H9 (cell line): ENCODE measurements around the gene GRIP1. TPM values are rescaled to one million over a fixed set of nuclear protein-coding genes. Genes with fewer than 3 reads are reported as not detected.

Experiments
- DNase-seq: peaks from one replicate; pipeline ENCODE4 v3.0.0-alpha.2; 2017
- H2AFZ ChIP-seq: one replicate; pipeline ENCODE4 v1.6.1; 2013; ENCODE audit warnings: mild to moderate bottlenecking, low read length, control low read depth, moderate library complexity
- H2AK5ac ChIP-seq: 2 replicates; pipeline ENCODE4 v1.6.1; 2013; ENCODE audit warnings: low read length, control low read depth, mixed read lengths; ENCODE audit not compliant: insufficient read length
- H2BK120ac ChIP-seq: one replicate; pipeline ENCODE4 v1.6.1; 2013; ENCODE audit warnings: low read depth, mild to moderate bottlenecking, low read length, control low read depth, inconsistent platforms; ENCODE audit not compliant: poor library complexity, severe bottlenecking
- H2BK12ac ChIP-seq: 2 replicates; pipeline ENCODE4 v1.6.1; 2013; ENCODE audit warnings: low read length, control low read depth, mixed read lengths, low read depth; ENCODE audit not compliant: insufficient read length
- H2BK15ac ChIP-seq: 2 replicates; pipeline ENCODE4 v1.6.1; 2013; ENCODE audit warnings: low read depth, low read length, control low read depth
- H2BK20ac ChIP-seq: one replicate; pipeline ENCODE4 v1.6.1; 2013; ENCODE audit warnings: low read depth, mild to moderate bottlenecking, low read length, control low read depth, inconsistent platforms; ENCODE audit not compliant: poor library complexity, severe bottlenecking
- H2BK5ac ChIP-seq: 2 replicates; pipeline ENCODE4 v1.6.1; 2013; ENCODE audit warnings: low read length, control low read depth, mixed read lengths; ENCODE audit not compliant: insufficient read length
- H3K14ac ChIP-seq: 2 replicates; pipeline ENCODE4 v1.6.1; 2013; ENCODE audit warnings: low read length, control low read depth; ENCODE audit not compliant: insufficient read depth
- H3K18ac ChIP-seq: 2 replicates; pipeline ENCODE4 v1.6.1; 2013; ENCODE audit warnings: low read depth, mild to moderate bottlenecking, mixed read lengths, low read length, control low read depth; ENCODE audit not compliant: insufficient read length
- H3K23ac ChIP-seq: 2 replicates; pipeline ENCODE4 v1.6.1; 2013; ENCODE audit warnings: low read length, control low read depth, mixed read lengths, low read depth; ENCODE audit not compliant: insufficient read length
- H3K23me2 ChIP-seq: 2 replicates; pipeline ENCODE4 v1.6.1; 2013; ENCODE audit warnings: low read depth, mild to moderate bottlenecking, mixed read lengths, low read length, control low read depth; ENCODE audit not compliant: insufficient read length, poor library complexity, severe bottlenecking
- H3K27ac ChIP-seq: 2 replicates; pipeline ENCODE4 v1.5.1; 2013; ENCODE audit warnings: low read length, control low read depth, mixed read lengths, low read depth; ENCODE audit not compliant: insufficient read length
- H3K27me3 ChIP-seq: 2 replicates; pipeline ENCODE4 v1.6.1; 2013; ENCODE audit warnings: low read length, control low read depth, inconsistent platforms; ENCODE audit not compliant: insufficient read depth
- H3K4ac ChIP-seq: 2 replicates; pipeline ENCODE4 v1.6.1; 2013; ENCODE audit warnings: low read depth, mild to moderate bottlenecking, control low read depth, inconsistent platforms, low read length, moderate library complexity
- H3K4me1 ChIP-seq: 2 replicates; pipeline ENCODE4 v1.6.1; 2013; ENCODE audit warnings: low read length, control low read depth, inconsistent platforms; ENCODE audit not compliant: insufficient read depth
- H3K4me2 ChIP-seq: 2 replicates; pipeline ENCODE4 v1.6.1; 2013; ENCODE audit warnings: low read length, control low read depth, mixed read lengths; ENCODE audit not compliant: insufficient read length, insufficient read depth
- H3K56ac ChIP-seq: 2 replicates; pipeline ENCODE4 v1.6.1; 2013; ENCODE audit warnings: low read depth, mild to moderate bottlenecking, mixed read lengths, low read length, control low read depth; ENCODE audit not compliant: insufficient read length
- H3K79me1 ChIP-seq: 2 replicates; pipeline ENCODE4 v1.6.1; 2013; ENCODE audit warnings: low read depth, mild to moderate bottlenecking, moderate library complexity, low read length, control low read depth, inconsistent platforms; ENCODE audit not compliant: insufficient read depth, poor library complexity, severe bottlenecking
- H3K79me2 ChIP-seq: 2 replicates; pipeline ENCODE4 v1.6.1; 2013; ENCODE audit warnings: low read length, control low read depth, inconsistent platforms; ENCODE audit not compliant: insufficient read depth
- H3K9ac ChIP-seq: 2 replicates; pipeline ENCODE4 v1.6.1; 2013; ENCODE audit warnings: low read length, control low read depth, mixed read lengths; ENCODE audit not compliant: insufficient read length; ENCODE audit errors: extremely low read depth
- H3K9me3 ChIP-seq: one replicate; pipeline ENCODE4 v1.6.1; 2013; ENCODE audit warnings: low read depth, low read length, inconsistent platforms; ENCODE audit not compliant: control insufficient read depth
- H3T11ph ChIP-seq: one replicate; pipeline ENCODE4 v1.6.1; 2013; ENCODE audit warnings: mild to moderate bottlenecking, low read length, control low read depth, inconsistent platforms
- H4K20me1 ChIP-seq: one replicate; pipeline ENCODE4 v1.6.1; 2013; ENCODE audit not compliant: control insufficient read depth, insufficient read length, insufficient read depth
- H4K5ac ChIP-seq: 2 replicates; pipeline ENCODE4 v1.6.1; 2013; ENCODE audit warnings: low read depth, mild to moderate bottlenecking, mixed read lengths, low read length, control low read depth; ENCODE audit not compliant: insufficient read length
- H4K8ac ChIP-seq: replicated peaks from 2 replicates; pipeline ENCODE4 v1.6.1; 2013; ENCODE audit warnings: low read length, control low read depth, mixed read lengths, low read depth; ENCODE audit not compliant: insufficient read length
- H4K91ac ChIP-seq: 2 replicates; pipeline ENCODE4 v1.6.1; 2013; ENCODE audit warnings: low read depth, mild to moderate bottlenecking, moderate library complexity, mixed read lengths, low read length, control low read depth; ENCODE audit not compliant: insufficient read length
- H3K27ac Mint-ChIP-seq, 3 experiments: 2 replicates in 2 of 3; 3 replicates in 1 of 3; pipeline ENCODE4 v1.8.0; 2020 to 2021; ENCODE audit warnings: mixed read lengths in 3 of 3, mild to moderate bottlenecking in 1 of 3, moderate library complexity in 1 of 3
- H3K27me3 Mint-ChIP-seq: 2 replicates; pipeline ENCODE4 v1.8.0; 2021; ENCODE audit warnings: low read depth, mild to moderate bottlenecking, moderate library complexity, mixed read lengths
- H3K36me3 Mint-ChIP-seq, 3 experiments: 2 replicates in 2 of 3; 3 replicates in 1 of 3; pipeline ENCODE4 v1.8.0; 2020 to 2021; ENCODE audit warnings: low read depth in 3 of 3, mixed read lengths in 3 of 3; ENCODE audit not compliant: insufficient read depth in 1 of 3
- H3K4me1 Mint-ChIP-seq, 2 experiments: 2 replicates each; pipeline ENCODE4 v1.8.0; 2020; ENCODE audit warnings: mixed read lengths in 2 of 2
- H3K4me3 Mint-ChIP-seq, 2 experiments: 2 replicates in 1 of 2; 3 replicates in 1 of 2; pipeline ENCODE4 v1.8.0; 2020 to 2021; ENCODE audit warnings: mild to moderate bottlenecking in 2 of 2, mixed read lengths in 2 of 2, moderate library complexity in 1 of 2
- H3K9me3 Mint-ChIP-seq, 2 experiments: 2 replicates in 1 of 2; 3 replicates in 1 of 2; pipeline ENCODE4 v1.8.0; 2020; ENCODE audit warnings: mild to moderate bottlenecking in 2 of 2, mixed read lengths in 2 of 2, moderate library complexity in 1 of 2
- WGBS: extraction: QIAGEN DNeasy Blood & Tissue Kit; methylation state at CpG from one replicate; pipeline ENCODE4 v1.1.7; 2013; ENCODE audit warnings: missing lambda C conversion rate, low lambda C conversion rate, mixed read lengths; ENCODE audit not compliant: insufficient read length; ENCODE audit errors: extremely low coverage; 5-methylcytosine and 5-hydroxymethylcytosine counted together
- total RNA-seq: library from RNA; stranded (reverse); gene quantifications from 2 replicates; pipeline ENCODE4 v1.2.1, GENCODE V29; 2021
- TF ChIP-seq, protein P1 (sequence below): fragments of 200-600 bp; sonication (generic); conservative IDR thresholded peaks from 3 replicates; pipeline ENCODE4 v1.8.0; 2021; ENCODE audit warnings: antibody characterized with exemption, mild to moderate bottlenecking

The GRIP1 gene
- total RNA-seq, 1 experiment from 2014 or later: 19.5 TPM

DNA sequence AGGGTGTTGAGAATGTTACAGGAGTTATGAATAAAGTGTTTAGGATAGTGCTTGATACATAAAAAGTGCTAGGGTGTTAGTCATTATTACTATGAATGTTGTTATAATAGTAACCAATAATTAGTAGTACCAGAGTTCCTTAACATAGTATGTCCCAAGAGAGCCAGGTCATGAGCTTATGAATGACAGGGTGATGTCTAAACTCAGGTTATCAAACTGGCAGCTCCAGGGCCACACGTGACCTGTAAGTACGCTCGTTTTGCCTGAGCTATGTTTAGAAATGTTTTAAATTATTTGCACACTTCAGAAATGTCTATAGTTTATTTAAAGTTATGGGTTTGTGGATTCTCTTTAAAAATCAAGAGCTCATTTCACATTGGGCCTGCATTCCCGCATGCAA lies 14.1 kb upstream of the GRIP1 start:
- Histone ChIP-seq H3K18ac (no peak overlapping the region), H3K4ac (no peak overlapping the region), H3K27me3 (no peaks in the 10 kb centered on the region), H2AK5ac (no peak overlapping the region), H3T11ph (no peak overlapping the region), H3K4me2 (no peak overlapping the region), H3K4me1 (peaks cover under 1% of the 10 kb centered on the region; the same call in 1 of the 2 replicates), H2BK12ac (no peak overlapping the region), H3K14ac (no peak overlapping the region), H2BK15ac (no peak overlapping the region), H3K23ac (no peak overlapping the region), H4K5ac (no peak overlapping the region), H3K79me1 (no peaks in the 10 kb centered on the region), H4K20me1 (no peaks in the 10 kb centered on the region), H2BK120ac (no peak overlapping the region), H3K56ac (no peak overlapping the region), H4K91ac (no peak overlapping the region), H4K8ac (no peak overlapping the region), H3K23me2 (no peaks in the 10 kb centered on the region), H2AFZ (no peak overlapping the region), H2BK5ac (no peak overlapping the region), H3K9me3 (no peaks in the 10 kb centered on the region), H3K9ac (no peak overlapping the region), H3K27ac (no peak overlapping the region), H2BK20ac (no peak overlapping the region), H3K79me2 (no peaks in the 10 kb centered on the region)
- H3K36me3 Mint-ChIP-seq: no peaks in the 10 kb centered on the region; a peak in 1 of 7 replicates
- DNase-seq: no peak
- H3K4me1 Mint-ChIP-seq: peaks cover 15 to 24% of the 10 kb centered on the region in 2 experiments
- no peak overlapping the region for H3K4me3 Mint-ChIP-seq
- no CpG with 5 or more reads among the region's 4 CpGs for WGBS
- H3K27me3 Mint-ChIP-seq: no peaks in the 10 kb centered on the region
- TF ChIP-seq, protein P1, sequence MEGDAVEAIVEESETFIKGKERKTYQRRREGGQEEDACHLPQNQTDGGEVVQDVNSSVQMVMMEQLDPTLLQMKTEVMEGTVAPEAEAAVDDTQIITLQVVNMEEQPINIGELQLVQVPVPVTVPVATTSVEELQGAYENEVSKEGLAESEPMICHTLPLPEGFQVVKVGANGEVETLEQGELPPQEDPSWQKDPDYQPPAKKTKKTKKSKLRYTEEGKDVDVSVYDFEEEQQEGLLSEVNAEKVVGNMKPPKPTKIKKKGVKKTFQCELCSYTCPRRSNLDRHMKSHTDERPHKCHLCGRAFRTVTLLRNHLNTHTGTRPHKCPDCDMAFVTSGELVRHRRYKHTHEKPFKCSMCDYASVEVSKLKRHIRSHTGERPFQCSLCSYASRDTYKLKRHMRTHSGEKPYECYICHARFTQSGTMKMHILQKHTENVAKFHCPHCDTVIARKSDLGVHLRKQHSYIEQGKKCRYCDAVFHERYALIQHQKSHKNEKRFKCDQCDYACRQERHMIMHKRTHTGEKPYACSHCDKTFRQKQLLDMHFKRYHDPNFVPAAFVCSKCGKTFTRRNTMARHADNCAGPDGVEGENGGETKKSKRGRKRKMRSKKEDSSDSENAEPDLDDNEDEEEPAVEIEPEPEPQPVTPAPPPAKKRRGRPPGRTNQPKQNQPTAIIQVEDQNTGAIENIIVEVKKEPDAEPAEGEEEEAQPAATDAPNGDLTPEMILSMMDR: no peak
- H3K27ac Mint-ChIP-seq: no peak overlapping the region
- no peaks in the 10 kb centered on the region for H3K9me3 Mint-ChIP-seq
